GM10248 (cell line): Measurements from ENCODE around the gene POU6F1.

ENCODE experiments used
- CTCF ChIA-PET: fragments of 300-600 bp; sonication (Branson Sonifier 250); formaldehyde crosslinking; extraction: SDS; loops from one replicate; lab custom pipeline; 2021; ENCODE audit warnings: antibody characterized with exemption; lab: Yijun Ruan, JAX
- POLR2A ChIA-PET: fragments of 350-650 bp; sonication (Branson Sonifier 250); formaldehyde crosslinking; extraction: SDS; loops from one replicate; lab custom pipeline; 2020; ENCODE audit warnings: antibody characterized with exemption; lab: Yijun Ruan, JAX
- DNase-seq: peaks from one replicate; pipeline ENCODE4 v3.0.0; 2012; ENCODE audit errors: extremely low spot score
- TF ChIP-seq, protein P1 (sequence below): IDR thresholded peaks from 2 replicates; pipeline ENCODE4 v1.5.1; 2012; ENCODE audit warnings: mild to moderate bottlenecking, low read depth; ENCODE audit errors: extremely low read depth, missing control alignments, control extremely low read depth

POU6F1 gene

GRCh38 chr12:51196547-51196946, 21.3 kb downstream of the POU6F1 start:
- TF ChIP-seq, protein P1, sequence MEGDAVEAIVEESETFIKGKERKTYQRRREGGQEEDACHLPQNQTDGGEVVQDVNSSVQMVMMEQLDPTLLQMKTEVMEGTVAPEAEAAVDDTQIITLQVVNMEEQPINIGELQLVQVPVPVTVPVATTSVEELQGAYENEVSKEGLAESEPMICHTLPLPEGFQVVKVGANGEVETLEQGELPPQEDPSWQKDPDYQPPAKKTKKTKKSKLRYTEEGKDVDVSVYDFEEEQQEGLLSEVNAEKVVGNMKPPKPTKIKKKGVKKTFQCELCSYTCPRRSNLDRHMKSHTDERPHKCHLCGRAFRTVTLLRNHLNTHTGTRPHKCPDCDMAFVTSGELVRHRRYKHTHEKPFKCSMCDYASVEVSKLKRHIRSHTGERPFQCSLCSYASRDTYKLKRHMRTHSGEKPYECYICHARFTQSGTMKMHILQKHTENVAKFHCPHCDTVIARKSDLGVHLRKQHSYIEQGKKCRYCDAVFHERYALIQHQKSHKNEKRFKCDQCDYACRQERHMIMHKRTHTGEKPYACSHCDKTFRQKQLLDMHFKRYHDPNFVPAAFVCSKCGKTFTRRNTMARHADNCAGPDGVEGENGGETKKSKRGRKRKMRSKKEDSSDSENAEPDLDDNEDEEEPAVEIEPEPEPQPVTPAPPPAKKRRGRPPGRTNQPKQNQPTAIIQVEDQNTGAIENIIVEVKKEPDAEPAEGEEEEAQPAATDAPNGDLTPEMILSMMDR = no peak
- ChIA-PET CTCF (interaction anchor here (1.0 to 1.1 kb wide), 3 partner anchors 8 to 17 kb away, joined by 3 to 4 read pairs (median 3); no protein-coding TSS in a partner anchor), POLR2A (no interaction called here)
- DNase-seq = no peak

GRCh38 chr12:51195841-51196240, 22.0 kb downstream of the POU6F1 start:
- no peak for DNase-seq
- POLR2A ChIA-PET = no interaction called here

GRCh38 chr12:51192284-51192671, 25.6 kb downstream of the POU6F1 start:
- DNase-seq = no peak
- TF ChIP-seq, protein P1 = no peak
- POLR2A ChIA-PET = no interaction called here
- CTCF ChIA-PET = no interaction called here

More at GRCh38 chr12:51195841-51196240, 22.0 kb downstream of the POU6F1 start:
- CTCF ChIA-PET = interaction anchor here (0.9 to 1.1 kb wide), 3 partner anchors 10 to 17 kb away, joined by 3 to 4 read pairs (median 3); no protein-coding TSS in a partner anchor
- TF ChIP-seq, protein P1 = no peak

GRCh38 chr12:51191516-51192283, 26.2 kb downstream of the POU6F1 start:
- no peak for DNase-seq
- POLR2A ChIA-PET = no interaction called here
- TF ChIP-seq, protein P1 = no peak
- CTCF ChIA-PET = no interaction called here

DNA sequence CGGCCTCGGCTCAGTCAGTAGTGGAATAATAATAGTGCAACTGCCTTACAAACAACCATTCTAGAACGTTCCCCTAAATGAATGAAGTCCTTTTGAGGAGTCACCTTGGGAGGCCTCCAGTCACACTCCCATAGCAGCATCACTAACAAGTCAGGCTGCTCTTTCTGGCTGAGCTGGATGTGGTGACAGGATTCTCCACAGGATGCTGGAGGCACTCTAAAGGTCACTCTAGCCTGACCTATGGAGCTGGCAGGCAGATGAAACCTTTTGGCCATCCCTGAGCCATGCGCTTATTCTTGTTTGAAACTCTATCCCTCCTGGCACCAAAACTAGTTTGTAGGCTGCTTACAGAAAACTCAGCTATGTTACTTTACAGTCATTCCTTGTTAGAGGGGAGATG, 27.0 kb downstream of the POU6F1 start:
- DNase-seq = no peak
- TF ChIP-seq, protein P1 = no peak
- ChIA-PET CTCF (interaction anchor here (1.2 to 1.4 kb wide), 2 partner anchors 21 to 27 kb away, joined by 3 to 5 read pairs; partner anchors contain the start of gene POU6F1), POLR2A (no interaction called here)

DNA sequence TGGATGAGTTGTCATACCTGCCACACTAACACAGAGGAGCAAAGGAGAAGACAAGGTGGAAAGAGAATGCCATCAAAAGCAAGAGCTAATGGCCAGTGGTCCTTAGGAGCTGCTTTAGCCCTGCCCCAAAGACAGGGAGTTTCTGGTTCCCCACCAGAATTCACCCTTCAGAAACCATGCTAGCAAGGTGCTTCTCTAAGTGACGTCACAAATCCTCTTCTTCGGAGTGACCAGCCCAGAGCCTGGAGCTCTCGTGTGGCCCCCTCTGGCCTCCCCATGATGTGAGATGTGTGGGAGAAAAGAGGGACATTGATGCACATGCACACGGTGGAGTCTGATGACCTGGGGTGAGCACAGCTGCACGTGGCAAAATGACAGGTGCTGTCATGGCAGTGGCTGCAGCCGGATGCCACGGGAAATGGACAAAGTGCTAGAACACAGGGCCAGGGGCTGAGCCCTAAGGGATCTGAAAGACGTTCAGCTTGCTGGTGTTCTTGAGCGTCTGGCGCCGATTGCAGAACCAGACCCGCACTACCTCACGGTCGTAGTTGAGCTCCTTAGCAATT, 28.0 kb downstream of the POU6F1 start:
- no peak for DNase-seq
- CTCF ChIA-PET = interaction anchor here (1.2 to 1.4 kb wide), 2 partner anchors 22 to 28 kb away, joined by 3 to 5 read pairs; partner anchors contain the start of gene POU6F1
- POLR2A ChIA-PET = no interaction called here
- TF ChIP-seq, protein P1 = no peak
